ENCODE results near the gene FOXN1.
"Not testable (repeated sequence)": the region's sequence is repeated elsewhere in the genome, so short reads cannot be mapped to it uniquely, and the experiment has no call there.

The FOXN1 gene

DNA sequence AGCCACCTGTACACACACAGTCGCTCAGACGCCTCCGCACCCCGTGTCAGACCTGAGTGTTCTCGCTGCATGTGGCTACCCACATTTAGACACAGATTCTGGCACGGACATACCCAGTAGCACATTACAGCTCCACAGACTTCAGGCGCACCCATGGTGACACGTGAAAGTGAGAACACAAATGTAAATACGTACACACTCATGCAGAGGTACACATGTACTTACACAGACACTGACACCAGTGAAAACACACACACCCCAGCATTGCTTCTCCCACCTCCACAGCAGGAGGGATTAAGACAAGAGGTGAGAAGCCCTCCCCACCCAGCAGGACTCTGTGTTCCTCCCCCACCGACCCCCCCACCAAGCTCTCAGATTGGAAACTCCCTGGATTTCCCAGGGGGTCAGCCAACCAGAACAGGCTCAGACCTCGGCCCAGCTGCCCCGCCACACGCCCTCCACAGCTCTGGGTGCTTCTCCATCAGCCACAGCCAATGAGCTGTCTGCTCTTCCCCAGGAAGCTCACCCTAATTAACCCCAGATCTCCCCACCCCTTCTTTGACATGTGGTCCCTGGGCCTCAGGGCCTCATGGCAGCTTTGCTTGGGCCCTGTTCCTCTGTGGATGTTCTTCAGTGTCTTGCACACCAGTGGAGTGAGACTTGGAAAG lies 5.3 kb upstream of the FOXN1 start:
- no peak for DNase-seq (ENCODE audit: low read depth in 3 of 3)

DNA sequence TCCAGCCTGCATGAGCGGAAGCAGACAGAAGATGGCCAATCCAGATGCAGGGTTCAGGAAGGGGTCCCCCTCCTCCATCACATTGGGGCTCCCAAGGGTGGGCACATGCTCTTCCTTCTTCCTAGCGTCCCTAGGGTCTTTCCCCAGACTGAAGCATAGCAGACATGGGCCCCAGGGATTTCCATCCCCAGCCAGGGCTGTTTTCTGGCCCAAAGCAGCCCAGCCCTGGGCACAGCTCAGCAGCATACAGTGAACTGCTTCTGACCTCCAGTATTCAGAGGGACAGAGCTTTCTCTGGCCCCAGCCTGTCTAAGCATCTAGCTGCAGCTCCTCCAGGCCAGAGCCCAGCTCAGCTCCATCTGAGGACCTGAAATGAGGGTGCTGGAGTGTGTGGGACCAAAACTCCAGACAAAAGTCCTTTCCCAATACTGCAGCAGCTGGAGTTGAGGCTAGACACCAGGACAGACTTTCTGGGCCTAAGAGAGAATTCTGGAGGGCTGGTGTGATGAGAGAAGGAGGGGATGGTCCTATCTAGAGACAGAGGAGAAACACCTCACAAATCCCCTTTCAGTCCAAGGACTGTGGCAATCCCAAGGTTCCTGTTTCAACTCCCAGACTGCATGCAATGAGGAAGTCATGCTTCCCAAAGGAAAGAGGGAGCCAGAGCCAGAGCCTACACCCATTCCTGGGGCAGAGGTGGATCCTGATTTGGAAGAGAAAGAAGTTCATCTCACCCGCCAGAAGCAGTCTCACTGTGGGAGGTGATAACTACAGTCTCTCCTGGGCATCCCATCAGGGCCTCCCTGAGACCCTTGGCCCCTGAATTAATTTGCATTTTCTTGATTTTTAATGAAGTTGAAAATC lies 4.5 kb upstream of the FOXN1 start:
- DNase-seq (ENCODE audit: low read depth in 3 of 3) = no peak

DNA sequence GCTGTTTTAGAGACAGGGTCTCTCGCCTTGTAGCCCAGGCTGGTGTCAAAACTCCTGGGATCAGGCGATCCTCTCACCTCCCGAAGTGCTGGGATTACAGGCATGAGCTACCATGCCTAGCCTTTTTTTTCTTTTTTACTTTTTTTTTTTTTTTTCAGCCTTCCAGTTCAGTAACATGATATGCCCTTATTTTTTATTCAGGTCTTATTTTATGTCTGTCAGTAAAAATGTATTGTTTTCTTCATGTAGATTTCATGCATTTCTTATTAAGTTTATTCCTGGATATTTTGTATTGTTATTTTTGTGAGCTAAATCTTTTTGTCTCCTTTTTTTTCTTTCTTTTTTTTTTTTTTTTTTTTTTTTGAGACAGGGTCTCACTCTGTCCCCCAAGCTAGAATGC lies 2.7 kb upstream of the FOXN1 start:
- no peak for DNase-seq (ENCODE audit: low read depth in 3 of 3)

DNA sequence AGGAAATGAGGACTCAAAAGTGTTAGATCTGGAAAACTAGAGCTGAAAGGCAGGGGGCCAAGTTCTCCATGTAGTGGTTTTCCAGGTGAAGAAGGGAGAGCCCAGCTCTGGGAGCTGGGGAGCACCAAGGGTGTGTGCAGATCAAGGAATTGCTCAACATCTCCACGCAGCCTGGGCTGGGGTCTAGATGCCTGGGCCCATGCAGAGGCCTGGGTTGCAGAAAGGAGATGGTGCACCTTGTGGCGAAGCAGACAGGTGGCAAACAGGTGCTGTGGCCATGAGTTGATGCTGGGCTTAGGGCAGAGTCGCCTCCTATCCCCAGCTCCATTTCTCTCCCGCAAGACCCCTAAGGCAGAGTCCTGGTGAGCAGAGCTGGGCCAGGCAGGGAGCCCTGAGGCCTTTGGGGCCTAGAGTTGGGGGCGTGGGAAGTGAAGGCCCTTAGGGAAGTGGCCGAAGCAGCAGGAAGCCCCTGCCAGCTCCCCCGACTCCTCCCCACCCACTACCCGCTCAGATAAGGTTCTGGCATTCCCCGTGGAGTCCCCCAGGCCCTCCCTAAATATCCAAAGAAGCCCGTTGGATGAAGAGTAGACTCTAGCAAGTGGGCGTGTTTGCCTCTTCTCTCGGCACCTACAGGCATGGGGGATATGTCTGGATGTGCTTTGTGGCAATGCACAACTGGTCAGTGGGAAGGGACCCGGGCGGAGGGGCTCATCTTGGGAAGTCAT lies 777 bp downstream of the FOXN1 start:
- DNase-seq (ENCODE audit: low read depth in 3 of 3) = no peak

DNA sequence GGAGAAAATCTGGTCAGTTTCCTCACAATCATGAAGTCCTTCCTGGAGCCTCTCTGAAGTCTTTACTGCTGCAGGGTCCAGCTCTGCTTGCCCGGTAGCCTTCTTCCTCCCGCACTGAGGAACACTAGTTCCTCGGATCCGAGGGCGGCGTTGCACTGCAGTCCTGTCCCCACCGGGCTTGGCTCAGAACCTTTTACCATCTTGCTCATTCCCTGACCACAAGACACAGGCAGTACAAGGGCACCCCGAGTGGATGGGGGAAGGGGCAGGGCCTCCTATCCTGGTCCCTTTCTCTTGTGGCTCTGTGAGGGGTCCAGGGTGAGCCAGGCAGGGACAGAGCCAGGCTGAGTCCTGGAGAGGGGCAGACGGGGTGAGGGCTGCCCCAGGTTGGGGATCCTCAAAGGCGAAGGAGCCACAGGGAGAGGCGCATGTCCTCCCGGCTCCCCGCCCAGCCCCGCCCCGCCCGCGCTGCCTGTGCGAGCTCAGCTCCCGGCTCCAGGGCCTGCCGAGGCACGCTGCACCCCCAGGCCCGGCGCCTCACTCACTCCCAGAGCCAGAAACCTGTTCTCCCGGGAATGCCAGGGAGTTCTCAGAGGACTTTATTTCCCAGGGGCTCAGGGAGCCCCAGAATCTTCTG lies 1.5 kb downstream of the FOXN1 start:
- DNase-seq (ENCODE audit: low read depth in 3 of 3) = no peak

DNA sequence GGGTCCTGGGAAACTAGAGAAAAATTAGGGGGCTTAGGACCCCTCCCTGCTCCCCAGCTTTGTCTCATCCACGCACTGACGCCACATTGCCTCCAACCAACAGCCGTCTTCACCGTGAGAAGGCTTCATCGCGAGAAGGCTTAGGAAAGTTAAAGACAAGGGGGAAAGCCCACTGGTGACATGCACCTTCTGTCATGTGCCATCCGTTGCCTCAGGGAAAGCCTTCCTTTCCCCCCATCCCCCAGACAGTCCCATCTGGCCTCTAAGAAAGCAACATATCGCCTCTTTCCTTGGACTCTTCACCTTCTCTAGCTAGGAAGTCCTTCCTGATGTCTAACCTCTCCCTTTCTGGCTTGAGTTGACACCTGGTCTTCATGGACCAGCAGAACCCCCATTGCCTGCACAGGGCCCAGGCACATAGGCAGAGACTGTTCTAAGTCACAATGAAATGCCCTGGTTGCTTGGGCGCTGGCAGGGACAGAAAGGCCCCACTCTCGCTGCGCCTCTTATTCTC lies 2.1 kb downstream of the FOXN1 start:
- no peak for DNase-seq (ENCODE audit: low read depth in 3 of 3)

DNA sequence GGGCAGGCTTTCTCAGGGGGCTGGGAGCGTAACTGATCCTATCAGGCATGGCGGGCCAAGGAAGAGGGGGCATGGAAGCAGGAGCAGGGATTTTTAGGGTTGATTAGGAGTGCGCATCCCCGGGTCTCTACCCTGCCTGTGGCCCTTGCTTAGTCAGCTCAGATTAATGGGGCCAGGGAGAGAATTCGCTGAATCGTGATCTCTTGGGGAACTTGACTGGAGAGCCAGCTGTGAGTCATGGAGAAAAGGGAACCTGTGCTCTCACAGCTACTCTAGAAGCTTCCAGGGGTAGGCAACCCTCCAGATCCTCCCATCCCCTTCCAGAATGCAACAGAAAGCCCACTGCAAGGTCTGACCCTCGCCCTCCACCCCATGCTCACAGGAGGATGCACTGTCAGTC lies 3.6 kb downstream of the FOXN1 start:
- no peak for DNase-seq (ENCODE audit: low read depth in 3 of 3)

DNA sequence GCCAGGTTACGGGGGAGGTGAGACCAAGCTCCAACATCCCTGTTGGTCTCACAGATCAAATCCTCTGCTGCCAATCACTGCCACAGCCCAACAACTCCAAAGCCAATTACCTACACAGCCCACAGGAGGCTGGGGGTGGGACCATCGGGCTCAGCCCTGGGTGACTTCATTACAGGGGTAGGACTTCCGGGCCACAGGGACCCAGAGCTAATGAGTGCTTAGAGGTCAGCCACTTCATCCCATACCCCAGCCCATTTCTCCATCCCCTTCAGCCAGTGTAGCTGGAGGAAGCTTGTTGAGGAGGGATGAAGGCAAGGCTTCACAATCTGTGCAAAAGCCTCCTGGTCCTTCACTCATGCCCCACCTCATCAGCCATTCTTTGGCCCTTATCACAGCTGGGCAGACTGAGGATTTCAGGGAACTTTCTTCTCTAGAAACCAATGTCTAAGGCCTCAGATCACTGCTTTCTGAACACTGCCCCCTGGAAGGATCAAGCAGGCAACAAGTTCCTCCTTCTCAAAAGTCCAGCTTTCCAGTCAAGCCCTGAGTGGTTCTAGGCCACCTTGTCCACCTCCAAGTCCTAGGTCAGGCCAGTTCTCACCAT lies 5.8 kb downstream of the FOXN1 start:
- no peak for DNase-seq (ENCODE audit: low read depth in 3 of 3)

DNA sequence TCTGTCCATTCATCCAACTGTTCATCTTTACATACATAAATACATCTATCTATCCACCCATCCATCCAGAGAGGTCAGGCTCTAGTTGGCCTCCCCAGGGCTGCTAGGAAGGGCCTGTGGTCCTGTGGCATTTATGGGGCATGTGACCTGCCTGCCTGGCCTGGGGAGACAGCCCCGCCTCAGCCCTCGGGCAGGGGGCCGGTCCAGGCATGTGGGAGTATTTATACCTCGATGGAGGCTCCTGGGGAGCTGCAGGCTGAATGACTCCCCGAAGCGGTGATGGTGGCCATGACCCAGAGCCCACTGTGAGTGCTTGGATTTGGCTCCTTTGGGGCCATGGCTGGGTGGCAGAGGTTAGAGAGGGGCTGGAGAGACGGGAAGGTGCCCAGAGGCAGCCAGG lies 7.3 kb downstream of the FOXN1 start:
- DNase-seq (ENCODE audit: low read depth in 3 of 3) = no peak

DNA sequence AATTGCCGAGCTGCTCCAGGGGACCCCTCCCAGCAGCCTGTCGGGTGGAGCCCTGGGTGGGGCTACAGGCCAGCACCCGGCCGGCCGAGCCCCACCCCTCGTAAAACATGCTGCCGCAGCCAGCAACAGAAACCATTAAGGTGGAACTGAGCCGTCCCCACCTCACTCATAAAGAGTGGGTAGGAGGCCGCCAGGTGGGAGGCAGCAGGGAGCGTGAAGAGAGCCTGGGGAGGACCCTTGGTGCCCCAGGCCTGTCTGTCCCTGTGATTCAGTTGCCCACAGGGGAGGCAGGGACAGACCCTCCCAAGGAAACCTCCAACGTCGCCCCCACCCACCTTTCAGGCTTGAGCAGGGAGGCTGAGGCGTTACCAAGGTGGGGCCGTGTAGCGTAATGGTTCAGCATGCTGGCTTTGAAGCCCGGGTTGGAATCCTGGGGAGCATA lies 8.4 kb downstream of the FOXN1 start:
- DNase-seq (ENCODE audit: low read depth in 3 of 3) = no peak

DNA sequence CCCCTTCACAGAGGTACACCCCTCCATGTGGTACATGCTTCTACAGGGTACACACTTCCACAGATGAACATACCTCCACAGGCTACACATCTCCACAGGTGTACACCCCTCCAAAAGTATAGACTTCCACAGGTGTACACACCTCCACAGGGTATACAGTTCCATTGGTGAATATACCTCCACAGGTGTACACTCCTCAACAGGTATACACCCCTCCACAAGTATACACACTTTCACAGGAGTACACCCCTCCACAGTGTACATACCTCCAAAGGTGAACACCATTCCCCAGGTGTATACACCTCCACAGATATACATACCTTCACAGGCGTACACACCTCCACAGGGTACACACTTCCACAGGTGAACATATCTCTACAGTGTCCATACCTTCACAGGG lies 9.4 kb downstream of the FOXN1 start:
- no peak for DNase-seq (ENCODE audit: low read depth in 3 of 3)

DNA sequence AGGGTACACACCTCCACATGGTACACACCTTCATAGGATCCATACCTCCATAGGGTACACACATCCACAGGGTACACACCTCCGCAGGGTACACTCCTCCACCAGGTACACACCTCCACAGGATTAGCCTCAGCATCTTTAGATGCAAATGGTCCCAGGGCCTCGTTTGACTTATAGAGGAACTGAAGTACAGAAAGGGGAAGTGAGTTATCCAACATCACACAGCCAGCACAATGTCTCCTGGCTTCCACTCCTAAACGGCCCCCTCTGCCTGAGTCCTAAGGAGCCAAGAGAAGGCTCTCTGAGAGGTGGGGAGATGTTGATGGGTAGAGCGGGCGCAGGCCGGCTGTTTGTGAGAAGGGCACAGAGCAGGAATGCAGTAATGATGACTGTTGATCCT lies 12.0 kb downstream of the FOXN1 start:
- DNase-seq (ENCODE audit: low read depth in 3 of 3) = no peak

DNA sequence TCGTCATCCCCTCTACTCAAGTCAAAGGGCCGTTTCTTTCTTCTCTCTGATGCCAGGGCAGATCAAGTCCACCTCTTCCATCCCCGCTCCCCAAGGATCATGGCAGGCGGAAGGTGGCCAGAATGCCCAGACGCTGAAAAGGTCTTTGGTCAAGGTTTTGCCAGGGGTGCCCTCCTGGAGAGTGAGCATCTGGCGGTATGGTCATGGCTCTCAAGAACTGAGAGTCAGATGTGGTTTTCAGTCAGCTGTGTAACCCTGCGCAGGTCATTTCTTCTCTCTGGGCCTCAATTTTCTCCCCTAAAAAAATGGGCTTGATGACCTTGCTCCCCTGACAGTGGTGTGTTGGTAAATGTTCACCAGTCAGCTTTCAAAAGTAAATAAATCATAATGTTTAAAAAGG lies 12.4 kb downstream of the FOXN1 start:
- DNase-seq (ENCODE audit: low read depth in 3 of 3) = no peak

DNA sequence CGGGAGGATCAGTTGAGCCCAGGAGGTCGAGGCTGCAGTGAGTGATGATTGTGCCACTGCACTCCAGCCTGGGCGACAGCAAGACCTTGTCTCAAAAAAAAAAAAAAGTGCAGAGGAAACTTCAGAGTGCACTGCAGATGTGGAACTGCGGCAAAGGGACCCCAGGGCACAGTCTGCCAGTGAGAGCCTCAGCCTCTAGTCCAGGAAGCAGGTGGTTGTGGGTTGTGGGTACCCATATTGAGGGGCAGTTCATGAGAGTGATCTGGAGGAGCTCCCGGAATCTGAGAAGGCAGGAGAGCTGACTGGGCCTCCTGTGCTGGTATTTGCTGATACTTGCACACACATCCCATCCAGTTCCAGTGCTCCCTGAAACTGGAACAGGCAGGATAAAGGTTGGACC lies 13.1 kb downstream of the FOXN1 start:
- no peak for DNase-seq (ENCODE audit: low read depth in 3 of 3)

DNA sequence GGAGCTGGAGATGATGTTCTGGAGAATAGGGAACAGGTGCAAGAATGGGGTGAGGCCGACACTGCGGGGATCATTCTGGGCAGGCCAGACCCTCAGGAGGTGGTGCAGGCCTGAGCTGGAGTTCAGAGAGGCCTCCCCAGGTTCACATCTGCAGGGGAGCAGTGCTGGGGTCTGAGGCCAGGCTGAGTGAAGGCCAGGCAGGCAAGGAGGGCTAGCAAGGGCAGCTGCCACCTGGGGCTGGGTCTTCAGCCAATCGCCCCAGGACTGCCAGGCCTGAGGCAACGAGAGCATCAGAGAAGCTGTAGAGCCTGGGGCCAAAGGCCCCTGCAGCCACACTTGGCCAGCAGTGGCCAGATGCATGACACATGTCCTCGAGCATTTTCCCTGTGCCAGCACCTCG lies 14.5 kb downstream of the FOXN1 start:
- no peak for DNase-seq (ENCODE audit: low read depth in 3 of 3)

DNA sequence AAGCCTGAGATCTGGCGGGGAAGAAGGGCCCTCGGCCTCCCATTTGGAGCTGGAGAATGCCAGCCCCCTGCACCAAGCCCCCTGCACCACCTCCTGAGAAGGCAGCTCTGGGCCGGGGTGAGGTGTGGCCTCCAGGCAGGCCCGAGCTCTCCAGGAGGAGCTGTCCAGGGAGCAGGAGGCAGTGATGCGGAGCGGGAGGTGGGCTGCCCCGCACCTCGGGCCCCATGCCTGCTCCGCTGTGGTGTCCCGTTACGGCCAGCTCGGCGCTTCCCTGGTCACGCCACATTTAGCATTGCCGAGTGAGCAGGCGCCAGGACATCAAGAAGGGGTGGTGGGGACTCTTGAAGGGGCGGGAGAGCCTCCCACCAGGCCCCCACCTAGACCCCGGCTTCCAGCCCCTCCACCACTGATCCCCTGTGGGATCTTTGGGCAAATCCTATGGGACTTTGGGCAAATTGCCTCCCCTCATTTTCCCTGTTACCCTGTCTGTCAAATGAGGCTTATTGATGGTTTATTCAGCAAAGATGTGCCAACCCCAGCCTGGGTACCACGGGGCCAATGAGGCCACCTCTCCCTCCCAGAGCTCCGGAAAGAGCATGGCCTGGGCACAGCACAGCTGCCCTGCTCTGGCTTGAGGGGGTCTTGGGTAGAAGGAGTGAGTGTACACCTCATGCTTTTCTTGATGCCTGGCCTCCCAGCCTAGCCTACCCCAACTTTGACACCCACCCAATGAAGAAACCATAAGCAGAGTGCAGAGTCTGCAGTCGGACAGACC lies 15.3 kb downstream of the FOXN1 start:
- DNase-seq (ENCODE audit: low read depth in 3 of 3) = no peak

DNA sequence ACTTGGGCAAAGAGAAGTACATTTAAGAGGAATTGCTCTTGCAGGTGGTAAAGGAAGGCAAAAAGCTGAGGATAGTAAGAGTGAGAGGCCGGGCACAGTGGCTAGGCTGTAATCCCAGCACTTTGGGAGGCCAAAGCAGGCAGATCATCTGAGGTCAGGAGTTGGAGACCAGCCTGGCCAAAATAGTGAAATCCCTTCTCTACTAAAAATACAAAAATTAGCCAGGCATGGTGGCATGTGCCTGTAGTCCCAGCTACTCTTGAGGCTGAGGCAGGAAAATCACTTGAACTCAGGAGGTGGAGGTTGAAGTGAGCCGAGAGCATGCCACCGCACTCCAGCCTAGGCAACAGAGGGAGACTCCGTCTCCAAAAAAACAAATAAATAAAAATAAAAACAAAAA lies 16.1 kb downstream of the FOXN1 start:
- DNase-seq (ENCODE audit: low read depth in 3 of 3) = not testable (repeated sequence)

DNA sequence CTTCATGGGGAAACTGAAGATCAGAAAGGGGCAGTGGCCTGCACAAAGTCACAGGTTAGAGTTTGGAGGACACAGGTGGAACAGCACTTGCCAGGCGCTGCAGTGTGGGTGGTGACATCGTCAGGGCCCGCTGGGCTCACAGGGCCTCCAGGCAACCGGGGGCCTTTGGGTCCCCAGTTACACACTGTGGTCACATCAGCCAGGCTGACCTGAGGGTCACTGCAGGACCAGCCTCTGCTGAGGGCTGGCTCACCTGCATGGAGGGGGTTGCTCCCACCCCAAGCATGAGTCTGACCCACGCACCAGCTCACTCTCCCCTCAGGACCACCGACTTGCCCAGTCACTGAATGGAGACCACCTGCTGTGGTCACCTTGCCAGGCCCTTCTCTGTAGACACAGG lies 17.0 kb downstream of the FOXN1 start:
- no peak for DNase-seq (ENCODE audit: low read depth in 3 of 3)

DNA sequence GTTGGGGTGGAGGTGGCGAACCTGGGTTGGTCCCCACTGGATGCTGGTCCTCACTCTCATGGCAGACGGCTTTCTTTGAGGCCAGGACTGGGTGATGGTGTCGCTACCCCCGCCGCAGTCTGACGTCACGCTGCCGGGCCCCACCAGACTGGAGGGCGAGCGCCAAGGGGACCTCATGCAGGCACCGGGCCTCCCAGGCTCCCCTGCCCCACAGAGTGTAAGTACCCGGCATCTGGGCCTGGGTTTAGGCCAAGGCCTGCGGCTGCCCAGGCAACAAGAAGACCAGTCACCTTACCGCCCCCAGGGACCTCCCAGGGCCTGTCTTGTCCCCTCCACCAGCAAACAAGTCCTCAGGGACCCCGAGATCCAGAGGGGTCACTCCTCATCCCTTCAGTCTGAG lies 17.7 kb downstream of the FOXN1 start:
- DNase-seq (ENCODE audit: low read depth in 3 of 3) = no peak

DNA sequence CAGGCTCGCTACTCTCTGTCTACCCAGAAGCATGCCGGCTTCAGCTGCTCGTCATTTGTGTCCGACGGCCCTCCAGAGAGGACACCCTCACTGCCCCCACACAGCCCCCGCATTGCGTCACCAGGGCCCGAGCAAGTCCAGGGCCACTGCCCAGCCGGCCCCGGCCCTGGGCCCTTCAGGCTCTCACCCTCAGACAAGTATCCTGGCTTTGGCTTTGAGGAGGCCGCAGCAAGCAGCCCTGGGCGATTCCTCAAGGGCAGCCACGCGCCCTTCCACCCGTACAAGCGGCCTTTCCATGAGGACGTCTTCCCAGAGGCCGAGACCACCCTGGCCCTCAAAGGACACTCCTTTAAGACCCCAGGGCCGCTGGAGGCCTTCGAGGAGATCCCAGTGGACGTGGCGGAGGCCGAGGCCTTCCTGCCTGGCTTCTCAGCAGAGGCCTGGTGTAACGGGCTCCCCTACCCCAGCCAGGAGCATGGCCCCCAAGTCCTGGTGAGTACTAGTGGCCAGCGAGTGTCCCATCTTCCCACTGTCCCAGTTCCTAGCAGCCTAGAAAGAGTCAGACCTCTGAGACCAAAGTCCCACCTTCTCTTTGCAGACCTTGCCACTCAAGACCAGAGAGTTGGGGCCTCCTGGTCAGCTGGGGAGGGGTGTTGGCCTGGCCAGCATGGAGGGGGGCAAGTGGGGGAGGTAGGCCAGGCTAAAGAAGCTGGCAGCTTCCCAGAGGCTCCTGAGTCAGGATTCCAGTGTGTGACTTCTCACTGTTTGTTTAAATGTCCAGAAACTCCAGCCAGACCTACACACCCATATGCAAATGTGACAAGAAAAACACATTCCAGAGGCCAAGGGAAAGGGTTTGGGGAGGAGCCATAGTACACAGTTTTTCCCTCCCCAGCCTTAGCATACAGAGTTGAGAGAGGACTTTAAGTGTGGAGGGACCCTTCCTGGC lies 18.6 kb downstream of the FOXN1 start:
- no peak for DNase-seq (ENCODE audit: low read depth in 3 of 3)
